Activated T-cell treated with anti-CD3 and anti-CD28 coated beads for 1 hour (primary cell): ENCODE results near the gene MAPK8IP2.
"Not testable (repeated sequence)": the region's sequence is repeated elsewhere in the genome, so short reads cannot be mapped to it uniquely, and the experiment has no call there.

Source experiments
- DNase-seq: peaks from one replicate; pipeline ENCODE4 v3.0.0-alpha.2; 2020; ENCODE audit warnings: low read depth

MAPK8IP2 gene

DNA sequence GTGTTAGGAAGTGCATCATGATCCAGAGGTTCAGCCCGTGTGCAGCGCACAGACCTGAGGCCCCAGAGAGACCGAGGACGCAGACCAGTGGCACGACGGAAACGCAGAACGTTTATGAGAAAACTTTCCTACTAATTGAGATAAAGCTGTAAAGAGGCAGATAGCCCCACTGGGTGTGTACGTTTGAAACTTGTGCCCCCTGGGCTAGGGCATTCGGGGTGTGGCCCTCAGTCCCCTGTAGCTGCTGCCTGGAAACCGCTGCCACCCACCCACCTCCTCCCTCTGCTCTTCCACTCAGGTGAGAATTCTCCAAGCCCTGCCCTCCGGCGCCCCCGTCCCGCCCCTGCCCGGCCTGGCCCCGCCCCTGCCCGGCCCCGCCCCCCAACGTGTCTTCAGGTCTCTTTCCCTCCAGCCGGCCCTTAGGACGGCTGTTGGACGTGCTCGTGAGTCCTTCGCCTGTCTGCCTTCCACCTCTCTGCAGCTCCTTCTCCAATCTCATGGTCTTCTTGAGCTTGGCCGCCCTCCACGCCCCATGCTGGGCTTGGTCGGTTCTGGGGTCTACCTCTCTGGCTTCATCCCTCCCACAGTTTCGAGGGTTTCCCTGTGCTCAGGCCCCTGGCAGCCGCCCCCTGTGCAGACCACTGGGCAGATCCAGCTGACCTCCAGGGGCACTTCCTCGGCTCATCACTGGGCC lies 12.1 kb downstream of the MAPK8IP2 start:
- no peak for DNase-seq

DNA sequence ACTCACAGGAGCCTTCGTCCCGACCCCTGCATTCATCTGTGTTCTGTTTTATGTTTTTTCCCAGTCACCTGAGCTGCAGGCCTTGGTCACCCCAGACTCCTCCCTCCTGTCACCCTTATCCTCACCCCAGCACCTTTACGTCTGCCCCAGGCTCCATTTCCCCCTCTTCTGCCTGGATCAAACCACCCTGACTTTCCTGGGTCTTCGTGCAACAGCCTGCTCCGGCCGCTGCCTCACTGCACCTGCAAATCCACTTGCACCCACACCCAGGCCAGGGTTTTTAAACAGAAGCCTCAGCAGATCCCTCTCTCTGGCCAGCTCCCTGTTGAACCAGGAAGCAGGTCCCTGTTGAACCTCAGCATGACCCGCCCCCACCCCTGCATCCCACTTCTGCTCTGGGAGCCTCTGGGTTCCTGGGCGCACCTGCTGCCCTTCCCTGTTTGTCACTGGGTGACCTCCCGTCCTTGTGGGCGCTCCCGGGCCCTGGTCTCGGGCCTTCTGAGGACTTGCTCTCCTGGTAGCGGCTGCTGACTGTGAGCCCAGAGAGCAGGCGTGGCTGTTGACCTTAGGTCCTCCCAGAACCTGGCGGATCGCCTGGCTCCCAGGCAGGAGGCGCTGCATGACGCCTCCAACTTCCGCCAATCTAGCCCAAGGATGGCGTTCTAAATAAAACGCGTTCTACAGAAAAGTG lies 12.8 kb downstream of the MAPK8IP2 start:
- no peak for DNase-seq

DNA sequence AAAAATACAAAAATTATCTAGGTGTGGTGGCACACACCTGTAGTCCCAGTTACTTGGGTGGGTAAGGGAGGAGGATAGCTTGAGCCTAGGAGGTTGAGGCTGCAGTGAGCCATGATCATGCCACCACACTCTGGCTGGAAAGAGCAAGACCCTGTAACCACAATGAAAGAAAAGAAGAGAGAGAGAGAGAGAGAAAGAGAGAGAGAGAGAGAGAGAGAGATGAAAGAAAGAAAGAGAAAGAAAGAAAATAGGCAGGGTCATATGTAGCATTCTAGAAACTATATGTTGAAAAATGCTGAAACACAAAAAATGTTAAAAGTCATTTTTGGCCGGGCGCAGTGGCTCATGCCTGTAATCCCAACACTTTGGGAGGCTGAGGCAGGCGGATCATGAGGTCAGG lies 13.7 kb downstream of the MAPK8IP2 start:
- DNase-seq = not testable (repeated sequence)

DNA sequence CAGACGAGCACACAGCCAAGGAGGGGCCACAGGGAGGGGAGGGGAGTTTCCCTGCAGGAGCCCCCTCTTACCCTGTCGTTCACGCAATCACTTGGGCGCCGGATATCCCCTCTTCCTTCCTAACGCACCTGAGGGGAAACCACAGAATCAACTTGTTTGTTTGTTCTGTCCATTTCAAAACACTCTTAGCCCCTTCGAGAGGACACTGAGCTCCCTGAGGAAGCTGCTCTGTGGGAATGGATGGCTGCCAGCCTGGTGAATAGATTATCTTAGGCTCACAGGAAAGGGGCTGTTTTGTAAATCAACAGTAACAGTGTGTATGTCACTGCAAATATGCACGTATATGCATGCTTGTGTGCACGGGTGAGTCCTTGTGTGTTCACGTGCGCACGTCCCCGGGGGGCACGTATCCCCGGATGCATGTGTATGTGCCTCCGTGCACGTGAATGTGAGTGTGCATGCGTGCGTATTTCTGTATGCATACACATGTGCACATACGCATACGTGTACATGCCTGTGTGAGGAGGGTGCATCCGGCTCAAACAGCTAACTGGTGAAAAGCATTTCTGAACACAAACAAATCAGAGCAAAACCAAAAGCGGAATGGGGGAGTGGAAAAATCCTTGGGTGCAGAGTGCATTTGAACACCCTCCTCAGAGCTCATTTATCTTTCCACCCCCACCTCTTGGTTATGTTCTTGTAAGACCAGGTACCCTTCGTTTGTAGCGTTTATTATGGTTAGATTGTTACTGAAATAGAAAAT lies 20.2 kb downstream of the MAPK8IP2 start:
- peak; percentile 31 for DNase-seq

DNA sequence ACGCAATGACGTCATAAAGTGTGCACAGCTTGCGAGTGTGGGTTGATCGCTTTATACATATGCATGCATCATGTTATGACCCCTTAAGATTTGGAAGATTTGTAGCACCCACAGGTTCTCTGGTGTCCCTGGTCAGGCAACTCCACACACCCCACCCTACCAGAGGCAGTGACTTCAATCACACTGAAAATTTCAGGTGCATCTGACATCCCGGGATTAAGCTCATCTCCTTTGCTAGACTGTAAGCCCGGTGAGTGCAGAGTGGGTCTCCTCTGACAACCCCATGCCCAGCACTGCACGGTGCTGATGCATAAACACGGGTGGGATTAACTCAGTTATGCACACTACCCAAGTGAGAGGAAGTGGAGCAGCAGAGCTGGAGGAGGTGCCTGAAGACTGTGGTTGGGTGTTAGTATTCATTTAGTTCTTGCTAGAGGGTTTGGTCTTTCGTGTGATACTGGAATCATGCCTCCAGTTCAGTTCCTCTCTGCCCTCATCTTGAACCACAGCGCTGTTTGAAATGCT lies 20.8 kb downstream of the MAPK8IP2 start:
- DNase-seq = no peak

DNA sequence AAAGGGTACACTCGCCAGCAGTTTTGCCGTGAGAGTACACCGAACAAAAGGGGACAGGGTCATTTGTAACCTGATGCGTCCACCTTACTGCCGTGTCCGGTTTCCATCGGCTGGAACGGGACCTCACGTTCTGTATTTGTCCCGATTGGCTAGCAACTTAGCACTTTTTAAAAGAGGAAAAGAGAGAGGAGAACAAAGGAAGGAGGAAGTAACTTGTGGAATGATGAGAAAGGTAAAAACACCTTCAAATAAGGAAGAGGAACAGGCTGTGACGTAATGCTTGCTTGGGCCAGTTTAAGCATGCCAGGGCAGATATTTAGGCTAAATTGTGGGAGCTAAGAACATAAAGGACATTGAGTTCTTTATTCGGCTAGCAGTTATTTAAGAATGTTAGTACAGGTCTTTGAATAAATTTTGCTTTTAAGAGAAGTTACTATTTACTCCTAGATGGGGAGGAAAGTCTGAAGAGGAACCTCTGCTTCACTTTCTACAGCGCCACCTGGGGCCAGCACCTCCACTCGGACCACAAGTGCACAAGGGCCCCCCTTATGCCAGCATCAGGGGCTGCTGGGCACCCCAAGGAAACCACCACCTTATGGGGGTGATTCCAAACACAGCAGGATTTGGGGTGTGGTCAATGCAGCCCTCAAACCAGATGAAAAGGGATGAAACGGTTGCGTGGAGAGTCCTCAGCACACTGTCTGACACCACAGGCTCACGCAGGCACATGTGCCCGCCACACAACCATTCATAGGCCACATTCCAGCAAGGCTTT lies 21.5 kb downstream of the MAPK8IP2 start:
- DNase-seq = no peak

DNA sequence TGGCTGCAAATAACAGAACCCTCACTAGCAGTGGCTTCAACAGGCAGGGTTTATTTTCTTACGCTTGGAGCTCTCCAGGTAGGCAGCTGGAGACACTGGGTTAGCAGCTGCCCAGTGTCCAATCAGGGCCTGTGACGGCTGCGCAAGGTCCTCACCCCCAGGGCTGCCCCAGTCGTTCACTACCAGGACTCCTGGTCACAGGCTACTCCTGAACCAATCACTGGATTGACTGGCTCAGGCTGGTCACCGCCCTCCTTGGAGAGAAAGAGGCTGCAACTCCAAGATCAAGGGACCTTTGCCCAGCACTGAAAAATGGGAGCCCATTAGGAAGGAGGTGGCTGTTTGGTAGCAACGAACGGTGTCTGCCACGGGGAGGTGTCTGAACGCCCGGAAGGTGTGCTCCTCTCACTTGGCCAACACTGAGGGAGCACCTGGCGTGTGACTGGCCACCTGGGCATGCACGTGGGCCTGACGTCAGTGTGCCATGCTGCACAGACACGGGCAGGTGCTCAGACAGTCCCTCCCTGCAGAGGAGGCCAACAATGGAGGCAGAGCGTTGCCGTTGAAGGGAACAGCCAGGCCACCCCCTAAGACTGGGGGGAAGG lies 22.2 kb downstream of the MAPK8IP2 start:
- DNase-seq = no peak

DNA sequence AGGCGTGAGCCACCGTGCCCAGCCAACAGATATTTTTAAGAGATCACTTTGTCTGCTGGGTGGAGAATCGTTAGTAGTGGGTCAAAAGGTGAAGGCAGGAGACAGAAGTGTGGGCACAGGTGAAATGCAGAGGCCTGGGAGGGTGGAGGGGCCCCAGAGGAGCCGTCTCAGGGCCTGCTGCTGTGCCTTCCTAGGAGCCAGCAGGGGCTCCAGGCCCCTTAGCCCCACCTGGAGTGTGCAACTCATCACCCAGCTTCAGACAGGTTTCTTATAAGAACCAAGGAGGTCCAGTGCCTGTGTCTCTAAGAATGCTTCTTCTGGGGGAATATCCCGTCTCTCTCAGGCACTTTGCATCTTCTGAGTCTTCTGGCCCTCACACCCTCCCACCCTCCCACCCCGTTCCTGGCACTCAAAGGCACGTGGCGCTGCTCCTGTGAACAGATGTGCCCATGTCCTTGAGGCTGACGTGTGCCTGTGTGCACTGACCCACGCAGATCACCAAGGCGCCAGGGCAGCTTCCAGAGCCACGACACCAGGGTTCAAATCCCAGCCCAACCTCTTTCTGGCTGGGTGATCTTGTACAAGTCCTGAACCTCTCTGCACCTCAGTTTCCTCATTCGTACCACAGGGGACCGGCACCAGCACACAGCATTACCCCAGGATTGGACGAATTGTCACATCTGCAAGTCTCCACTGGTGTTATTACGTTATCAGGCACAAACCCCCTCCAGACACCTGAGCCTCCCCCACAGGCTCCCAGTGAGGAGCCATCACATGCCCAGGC lies 23.9 kb downstream of the MAPK8IP2 start:
- DNase-seq = no peak

DNA sequence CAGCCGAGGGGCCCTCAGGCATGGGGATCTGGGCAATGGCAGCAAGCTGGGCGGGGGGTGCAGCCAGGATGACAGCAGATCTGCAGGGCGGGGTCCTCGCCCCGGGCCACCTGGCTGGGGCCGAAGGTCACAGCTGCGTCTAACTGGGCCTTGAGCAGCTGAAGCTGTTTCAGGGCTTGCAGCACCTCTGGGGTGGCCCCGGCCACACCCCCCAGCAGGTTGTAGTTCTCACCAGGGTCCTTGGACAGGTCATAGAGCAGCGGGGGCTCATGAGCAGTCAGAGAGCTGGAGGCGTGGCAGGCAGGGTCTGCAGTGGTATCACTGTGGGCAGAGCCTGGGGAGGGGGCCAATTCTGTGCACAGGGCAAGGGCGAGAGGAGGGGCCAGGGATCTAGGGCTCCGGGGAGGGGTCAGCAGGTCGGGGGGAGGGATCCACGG lies 24.6 kb downstream of the MAPK8IP2 start:
- no peak for DNase-seq

DNA sequence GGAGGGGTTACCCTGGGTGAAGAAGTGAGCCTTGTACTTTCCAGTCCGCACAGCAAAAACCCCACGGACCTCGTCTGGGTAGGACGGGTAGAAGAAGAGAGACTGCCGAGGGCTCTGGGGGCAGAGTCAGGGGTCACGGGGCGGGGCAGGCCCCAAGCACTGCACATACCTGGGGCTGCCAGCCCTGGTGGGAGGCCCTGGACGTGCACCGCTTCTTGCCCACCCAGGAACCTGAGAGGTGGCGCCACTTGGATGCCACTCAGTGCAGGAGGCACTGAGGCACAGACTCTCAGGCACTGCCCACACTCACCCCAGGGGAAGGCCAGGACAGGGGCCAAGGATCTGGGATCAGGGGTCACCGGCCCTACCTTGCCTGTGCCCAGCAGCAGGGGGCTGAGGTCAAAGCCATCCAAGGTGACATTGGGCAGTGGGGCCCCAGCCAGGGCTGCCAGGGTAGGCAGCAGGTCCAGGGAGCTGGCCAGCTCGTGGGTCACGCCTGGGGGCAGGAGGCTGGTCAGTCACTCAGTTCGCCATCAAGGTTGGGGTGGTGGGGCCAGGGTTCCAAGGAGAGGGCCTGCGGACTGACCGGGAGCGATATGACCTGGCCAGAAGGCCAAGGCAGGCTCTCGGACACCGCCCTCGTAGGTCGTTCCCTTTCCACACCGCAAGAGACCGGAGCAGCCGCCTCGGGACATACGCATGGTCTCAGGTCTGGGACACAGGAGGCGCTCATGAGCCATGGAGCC lies 25.1 kb downstream of the MAPK8IP2 start:
- no peak for DNase-seq

DNA sequence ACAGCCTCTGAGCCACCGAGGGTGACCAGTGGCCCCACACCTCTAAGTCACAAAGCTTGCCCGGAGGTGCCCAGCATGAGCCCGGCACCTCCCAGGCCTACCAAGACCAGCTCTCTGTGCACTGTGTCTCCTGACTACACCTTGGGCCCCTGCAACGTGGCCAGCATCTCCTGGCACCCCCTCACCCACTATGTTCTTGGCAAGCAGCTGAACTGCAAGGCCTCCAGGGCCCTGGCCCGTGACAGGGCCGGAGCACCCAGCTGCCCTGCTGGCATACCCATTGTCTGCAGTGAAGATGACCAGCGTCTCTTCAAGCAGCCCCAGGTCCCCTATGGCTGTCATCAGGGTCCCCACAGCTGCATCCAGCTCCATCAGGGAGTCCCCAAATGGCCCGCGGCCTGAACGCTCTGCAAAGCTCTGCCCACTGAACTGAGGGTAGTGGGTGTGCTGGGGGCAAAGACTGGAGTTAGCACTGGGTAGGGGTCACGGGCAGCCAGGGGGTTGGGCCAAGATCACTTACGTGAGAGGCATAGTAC lies 25.8 kb downstream of the MAPK8IP2 start:
- no peak for DNase-seq

DNA sequence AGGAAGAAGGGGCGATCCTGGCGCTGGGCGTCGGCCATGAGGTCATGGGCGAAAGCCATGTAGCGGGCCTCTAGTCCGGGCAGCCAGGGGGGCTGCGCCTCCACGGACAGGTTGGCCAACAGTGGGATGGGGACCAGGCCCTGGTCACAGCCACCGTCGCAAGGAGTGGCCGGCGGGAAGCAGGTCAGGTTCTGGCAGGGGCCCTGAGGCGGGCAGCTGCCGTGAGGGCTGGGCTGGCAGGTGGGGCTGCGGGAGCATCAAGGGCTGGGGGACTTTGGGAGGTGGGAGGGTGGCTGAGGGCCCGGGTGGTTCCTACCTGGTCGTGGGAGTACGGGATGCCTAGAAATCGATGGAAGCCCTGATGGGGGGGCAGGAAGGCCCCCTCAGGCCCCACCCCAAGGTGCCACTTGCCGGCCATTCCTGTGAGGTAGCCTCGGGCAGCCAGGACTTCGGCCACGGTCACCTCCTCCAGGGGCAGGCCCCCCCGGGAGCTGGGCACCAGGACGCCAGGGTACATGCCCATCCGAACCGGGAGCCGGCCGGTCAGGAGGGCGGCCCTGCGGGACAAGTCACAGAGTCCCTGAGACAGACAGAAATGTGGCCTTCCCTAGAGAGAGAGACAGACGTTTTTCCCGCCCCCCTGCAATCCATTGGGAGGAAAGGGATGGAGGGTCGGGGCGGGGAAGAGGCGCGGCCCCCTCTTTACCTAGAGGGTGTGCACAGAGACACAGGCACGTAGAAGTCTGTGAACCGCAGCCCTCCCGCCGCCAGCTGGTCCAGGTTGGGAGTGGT lies 26.5 kb downstream of the MAPK8IP2 start:
- DNase-seq = no peak

DNA sequence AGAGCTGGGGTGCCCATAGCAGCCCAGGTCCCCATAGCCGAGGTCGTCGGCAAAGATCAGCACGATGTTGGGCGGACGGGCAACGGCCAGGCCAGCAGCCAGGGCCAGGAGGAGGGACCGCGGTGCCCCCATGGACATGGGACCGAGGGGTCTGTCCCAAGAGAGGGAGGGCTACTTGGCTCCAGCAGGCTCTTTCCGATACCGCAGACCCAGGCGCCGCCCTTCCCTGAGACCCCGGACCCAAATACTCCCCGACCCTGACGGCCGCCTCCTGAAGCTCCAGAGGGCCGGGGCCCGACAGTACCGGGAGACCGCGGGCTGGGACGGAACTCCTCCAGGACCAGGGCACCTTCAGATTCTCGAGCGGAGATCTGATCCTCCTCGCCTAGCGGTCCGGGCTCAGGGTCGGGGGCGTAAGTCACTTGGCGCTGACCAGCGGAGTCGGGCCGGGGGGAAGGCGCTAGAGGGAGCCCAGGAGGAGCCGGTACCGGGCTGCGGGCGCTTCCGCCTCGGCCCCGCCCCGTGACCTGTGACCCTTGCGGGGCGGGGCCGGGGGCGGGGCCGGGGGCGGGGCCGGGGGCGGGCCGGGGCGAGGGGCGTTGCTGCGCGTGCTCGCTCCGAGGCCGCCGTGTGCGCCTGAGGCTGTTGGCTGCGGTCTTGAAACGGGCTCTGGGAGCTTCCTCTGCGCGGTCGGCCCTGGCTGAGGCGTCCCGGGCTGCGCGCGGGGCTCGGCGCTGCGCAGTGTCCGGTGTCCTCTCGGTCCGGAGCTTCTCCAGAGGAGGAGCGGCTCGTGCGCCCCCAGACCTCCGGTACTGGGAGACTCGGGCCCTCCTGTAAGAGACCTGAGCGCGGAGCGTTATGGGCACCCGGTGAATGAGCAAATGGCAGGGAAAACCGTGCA lies 27.3 kb downstream of the MAPK8IP2 start, which contains the start of gene ARSA:
Gene ARSA (minus strand): TSS at position 511 of the 901 bp plus-strand sequence. CDS start 373 bp downstream, at position 138.
- peak; percentile 62 for DNase-seq

DNA sequence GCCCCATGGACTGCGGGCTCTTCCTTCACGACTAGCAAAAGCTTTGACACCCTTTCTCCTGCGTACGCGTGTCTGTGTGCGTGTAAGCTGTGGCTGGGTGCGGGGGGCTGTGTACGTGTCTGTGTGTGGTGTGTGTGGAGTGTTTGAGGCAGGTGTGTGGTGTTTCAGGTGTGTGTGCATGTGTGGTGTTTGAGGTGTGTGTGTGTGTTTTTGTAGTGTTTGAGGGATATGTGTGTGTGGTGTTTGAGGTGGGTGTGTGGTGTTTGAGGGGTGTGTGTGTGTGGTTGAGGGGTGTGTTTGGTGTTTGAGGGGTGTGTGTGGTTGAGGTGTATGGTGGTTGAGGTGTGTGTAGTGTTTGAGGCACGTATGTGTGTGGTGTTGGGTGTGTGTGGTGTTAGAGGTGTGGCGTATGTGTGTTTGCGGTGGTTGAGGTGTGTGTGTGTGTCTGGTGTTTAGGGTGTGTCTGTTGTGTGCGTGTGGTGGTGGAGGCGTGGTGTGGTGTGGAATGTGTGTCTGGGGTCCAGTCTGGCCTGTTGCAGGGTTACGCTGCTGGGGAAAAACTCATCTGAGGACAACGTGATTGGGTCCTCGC lies 28.0 kb downstream of the MAPK8IP2 start:
- no peak for DNase-seq

DNA sequence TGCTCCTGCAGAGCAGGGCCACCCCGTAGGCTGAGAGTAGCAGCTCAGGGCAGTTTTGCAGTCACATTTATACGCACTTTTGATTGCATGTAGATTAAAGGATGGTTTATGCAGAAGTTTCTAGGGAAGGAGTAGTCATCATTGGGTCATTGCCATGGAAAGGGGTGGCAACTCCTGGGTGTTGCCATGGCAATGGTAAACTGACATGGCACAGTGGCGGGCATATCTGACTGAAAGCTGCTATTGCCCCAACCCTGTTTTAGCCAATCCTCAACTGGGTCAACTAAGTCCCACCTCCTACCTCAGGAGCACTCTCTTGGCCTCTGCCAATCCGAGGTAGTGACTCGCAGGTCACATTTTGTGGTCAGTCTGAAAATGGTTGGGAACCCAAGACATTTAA lies 29.8 kb downstream of the MAPK8IP2 start:
- no peak for DNase-seq

DNA sequence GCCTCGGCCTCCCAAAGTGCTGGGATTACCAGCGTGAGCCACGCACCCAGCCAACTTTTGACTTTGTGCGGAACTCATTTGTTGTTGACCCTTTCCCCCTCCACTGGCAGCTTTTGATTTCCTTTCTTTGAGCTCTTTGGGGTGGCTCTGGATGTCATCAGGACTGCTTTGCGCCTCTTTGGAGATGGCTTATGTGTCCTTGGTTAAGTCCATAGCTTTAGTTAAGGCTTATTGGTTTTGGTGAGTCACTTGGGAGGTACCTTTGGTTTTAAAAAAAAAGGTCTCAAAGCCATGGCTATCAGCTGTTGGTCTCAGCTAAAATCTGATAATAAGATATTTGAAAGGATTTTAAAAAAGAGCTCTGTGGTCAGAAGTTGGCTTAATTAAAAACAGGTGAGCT lies 32.5 kb downstream of the MAPK8IP2 start:
- DNase-seq = no peak

DNA sequence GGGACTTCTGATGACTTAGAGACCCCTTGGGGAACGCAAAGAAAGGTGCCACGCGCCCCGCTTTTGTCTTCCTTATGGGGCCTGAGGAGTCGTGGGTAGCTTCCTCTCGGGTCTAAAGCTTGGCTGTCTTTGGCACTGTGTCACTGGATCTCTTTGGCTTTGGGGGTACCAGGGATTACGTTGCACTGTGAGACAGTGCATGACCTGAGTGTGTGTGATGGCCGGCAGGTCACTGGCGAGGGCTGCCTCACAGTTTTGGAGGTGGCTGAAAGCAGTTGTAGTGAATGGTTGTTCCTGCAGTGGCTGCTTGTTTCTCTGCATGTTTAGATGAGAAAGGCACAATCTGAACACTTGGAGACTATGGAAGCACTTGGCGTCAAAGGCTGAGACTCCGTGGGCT lies 33.2 kb downstream of the MAPK8IP2 start:
- no peak for DNase-seq
